SU-DHL-6 (cell line): ENCODE results near the gene NPSR1.

ENCODE experiments used
- H2AFZ ChIP-seq: fragments of 200-600 bp; sonication (generic); 2 replicates; pipeline ENCODE4 v1.6.1; 2014; ENCODE audit warnings: low read depth, mild to moderate bottlenecking, moderate library complexity, mixed read lengths, antibody characterized with exemption, low read length; ENCODE audit not compliant: severe bottlenecking
- H3F3A ChIP-seq: fragments of 200-600 bp; shearing (Covaris generic); 2 replicates; pipeline ENCODE4 v1.6.0; 2016; ENCODE audit warnings: antibody characterized with exemption, mild to moderate bottlenecking; ENCODE audit not compliant: insufficient read depth
- H3K27ac ChIP-seq: fragments of 200-600 bp; sonication (generic); 2 replicates; pipeline ENCODE4 v1.5.1; 2016; ENCODE audit warnings: low read depth, mild to moderate bottlenecking, low read length, moderate library complexity, mixed read lengths
- H3K27me3 ChIP-seq: fragments of 200-600 bp; sonication (generic), shearing (Covaris generic); 2 replicates; pipeline ENCODE4 v1.6.0; 2014; ENCODE audit warnings: mild to moderate bottlenecking, low read length
- H3K36me3 ChIP-seq: fragments of 200-600 bp; sonication (generic); 2 replicates; pipeline ENCODE4 v1.6.1; 2014; ENCODE audit warnings: mild to moderate bottlenecking, low read length, mixed read lengths
- H3K4me2 ChIP-seq: fragments of 300-600, 200-600 bp; shearing (Covaris generic), sonication (generic); 2 replicates; pipeline ENCODE4 v1.6.0; 2014; ENCODE audit warnings: low read length, low read depth, mild to moderate bottlenecking; ENCODE audit not compliant: poor library complexity, severe bottlenecking
- H3K4me3 ChIP-seq: fragments of 200-600 bp; sonication (generic); 2 replicates; pipeline ENCODE4 v1.5.1; 2014; ENCODE audit warnings: antibody characterized with exemption, low read length, mild to moderate bottlenecking, mixed read lengths; ENCODE audit not compliant: insufficient read depth, poor library complexity, severe bottlenecking
- H3K79me2 ChIP-seq: fragments of 200-600 bp; sonication (generic); 2 replicates; pipeline ENCODE4 v1.6.1; 2014; ENCODE audit warnings: mild to moderate bottlenecking, low read length, moderate library complexity; ENCODE audit not compliant: insufficient read depth
- H3K9ac ChIP-seq: fragments of 200-600 bp; sonication (generic); 2 replicates; pipeline ENCODE4 v1.7.0; 2014; ENCODE audit warnings: mild to moderate bottlenecking, low read length
- H3K9me2 ChIP-seq: fragments of 200-600 bp; sonication (generic); replicated peaks from 2 replicates; pipeline ENCODE4 v1.6.1; 2014; ENCODE audit warnings: low read length; ENCODE audit not compliant: insufficient read depth
- H3K9me3 ChIP-seq: fragments of 200-600 bp; sonication (generic); 2 replicates; pipeline ENCODE4 v1.6.1; 2014; ENCODE audit warnings: low read length, mixed read lengths; ENCODE audit not compliant: insufficient read depth
- H4K20me1 ChIP-seq: fragments of 200-600 bp; sonication (generic); 2 replicates; pipeline ENCODE4 v1.6.1; 2014; ENCODE audit warnings: low read depth, mild to moderate bottlenecking, antibody characterized with exemption, low read length, moderate library complexity, mixed read lengths
- CTCF ChIP-seq: fragments of 200-600 bp; sonication (generic); IDR thresholded peaks from one replicate; pipeline ENCODE4 v1.5.1; 2017; ENCODE audit warnings: antibody characterized with exemption, mild to moderate bottlenecking, low read length, moderate library complexity; ENCODE audit not compliant: insufficient read depth, poor library complexity, severe bottlenecking
- EZH2phosphoT487 ChIP-seq: fragments of 200-600 bp; sonication (generic), shearing (Covaris generic); conservative IDR thresholded peaks from 2 replicates; pipeline ENCODE4 v1.6.1; 2018; ENCODE audit warnings: mild to moderate bottlenecking, antibody characterized with exemption, low read length, moderate library complexity, mixed read lengths

Gene NPSR1

GRCh38 chr7:34653787-34654186 is 4.2 kb upstream of the NPSR1 start:
- no peaks in the 10 kb centered on the region for H4K20me1 ChIP-seq
- H3K27me3 ChIP-seq = no peaks in the 10 kb centered on the region
- no peaks in the 10 kb centered on the region for H3K36me3 ChIP-seq
- no peak overlapping the region for H3K9ac ChIP-seq
- H3K9me2 ChIP-seq = no peaks in the 10 kb centered on the region
- H3K27ac ChIP-seq = no peak overlapping the region
- no peak for TF ChIP-seq EZH2phosphoT487
- TF ChIP-seq CTCF = no peak
- no peak overlapping the region for H2AFZ ChIP-seq
- no peaks in the 10 kb centered on the region for H3F3A ChIP-seq
- no peaks in the 10 kb centered on the region for H3K9me3 ChIP-seq
- H3K4me2 ChIP-seq = no peak overlapping the region
- no peak overlapping the region for H3K4me3 ChIP-seq
- H3K79me2 ChIP-seq = no peaks in the 10 kb centered on the region

- Histone ChIP-seq H3K9ac (no peak overlapping the region), H3F3A (no peaks in the 10 kb centered on the region), H4K20me1 (no peaks in the 10 kb centered on the region), H3K4me3 (no peak overlapping the region), H2AFZ (no peak overlapping the region), H3K9me3 (no peaks in the 10 kb centered on the region), H3K4me2 (no peak overlapping the region), H3K27ac (no peak overlapping the region), H3K36me3 (no peaks in the 10 kb centered on the region), H3K79me2 (no peaks in the 10 kb centered on the region), H3K27me3 (no peaks in the 10 kb centered on the region), H3K9me2 (no peaks in the 10 kb centered on the region)
- TF ChIP-seq CTCF = no peak
- TF ChIP-seq EZH2phosphoT487 = no peak
These were observed 2.6 kb upstream of the NPSR1 start for GRCh38 chr7:34655384-34655783.

- Histone ChIP-seq H3K36me3 (no peaks in the 10 kb centered on the region), H3K4me2 (no peak overlapping the region), H3K27me3 (no peaks in the 10 kb centered on the region), H3K9me2 (no peaks in the 10 kb centered on the region), H3F3A (no peaks in the 10 kb centered on the region), H3K9me3 (no peaks in the 10 kb centered on the region), H3K79me2 (no peaks in the 10 kb centered on the region), H2AFZ (no peak overlapping the region), H3K4me3 (no peak overlapping the region), H3K9ac (no peak overlapping the region), H4K20me1 (no peaks in the 10 kb centered on the region), H3K27ac (no peak overlapping the region)
- TF ChIP-seq EZH2phosphoT487 (no peak), CTCF (no peak)
These were observed 2.0 kb upstream of the NPSR1 start for GRCh38 chr7:34656041-34656440.
